CD4-positive, alpha-beta memory T cell (primary cell): Measurements from ENCODE around the gene OR5H2. TPM values are rescaled to one million over a fixed set of nuclear protein-coding genes. Genes with fewer than 3 reads are reported as not detected.

ENCODE experiments used
- CTCF ChIA-PET: fragments of 350-600 bp; sonication (Branson Sonifier 250); formaldehyde crosslinking; loops from one replicate; lab custom pipeline; 2021; ENCODE audit warnings: inconsistent platforms; ENCODE audit not compliant: partially characterized antibody; lab: Charles Lee
- POLR2A ChIA-PET: fragments of 350-600 bp; sonication (Branson Sonifier 250); formaldehyde crosslinking; loops from one replicate; lab custom pipeline; 2021; ENCODE audit not compliant: partially characterized antibody; lab: Charles Lee
- DNase-seq, 5 donors: peaks; one replicate each; pipeline versions ENCODE4 v3.0.0 to v3.0.0-alpha.2; 2020 to 2022; ENCODE audit warnings: mixed read lengths in 1 of 5
- H3K27ac ChIP-seq: one replicate; pipeline ENCODE4 v1.7.0; 2013; ENCODE audit warnings: low read depth, low read length
- H3K27me3 ChIP-seq: 2 replicates; pipeline ENCODE4 v1.7.0; 2013; ENCODE audit warnings: mild to moderate bottlenecking, low read length, moderate library complexity; ENCODE audit not compliant: insufficient read depth
- H3K36me3 ChIP-seq: 2 replicates; pipeline ENCODE4 v1.7.0; 2013; ENCODE audit warnings: mild to moderate bottlenecking, low read length, moderate library complexity; ENCODE audit not compliant: insufficient read depth
- H3K4me1 ChIP-seq: 2 replicates; pipeline ENCODE4 v1.7.0; 2013; ENCODE audit warnings: mild to moderate bottlenecking, low read length, moderate library complexity; ENCODE audit not compliant: insufficient read depth
- H3K4me3 ChIP-seq, 2 donors: one replicate each; pipeline ENCODE4 v1.7.0; 2013; ENCODE audit warnings: low read length in 2 of 2, mild to moderate bottlenecking in 1 of 2
- H3K9me3 ChIP-seq, 2 donors: one replicate each; pipeline ENCODE4 v1.7.0; 2013; ENCODE audit warnings: low read length in 2 of 2, control low read depth in 1 of 2; ENCODE audit not compliant: control insufficient read depth in 1 of 2
- H3K27ac Mint-ChIP-seq, 7 donors: one replicate each; pipeline ENCODE4 v1.8.0; 2020 to 2021; ENCODE audit warnings: mixed read lengths in 7 of 7, mild to moderate bottlenecking in 6 of 7, inconsistent platforms in 3 of 7, moderate library complexity in 3 of 7
- H3K27me3 Mint-ChIP-seq, 2 donors: one replicate each; pipeline ENCODE4 v1.8.0; 2020 to 2021; ENCODE audit warnings: mixed read lengths in 2 of 2
- H3K36me3 Mint-ChIP-seq, 2 donors: one replicate each; pipeline ENCODE4 v1.8.0; 2020 to 2021; ENCODE audit warnings: mixed read lengths in 2 of 2, inconsistent platforms in 1 of 2, mild to moderate bottlenecking in 1 of 2
- H3K4me1 Mint-ChIP-seq, 4 donors: one replicate each; pipeline ENCODE4 v1.8.0; 2020 to 2021; ENCODE audit warnings: mixed read lengths in 4 of 4, mild to moderate bottlenecking in 1 of 4
- H3K4me3 Mint-ChIP-seq, 8 donors: one replicate each; pipeline ENCODE4 v1.8.0; 2020 to 2021; ENCODE audit warnings: mixed read lengths in 8 of 8, mild to moderate bottlenecking in 7 of 8, moderate library complexity in 6 of 8, inconsistent platforms in 3 of 8
- H3K9me3 Mint-ChIP-seq, 8 donors: one replicate each; pipeline ENCODE4 v1.8.0; 2020 to 2021; ENCODE audit warnings: mixed read lengths in 8 of 8, mild to moderate bottlenecking in 5 of 8, inconsistent platforms in 3 of 8, moderate library complexity in 1 of 8
- intact Hi-C: fragments of 100-400 bp; cut with micrococcal nuclease; formaldehyde crosslinking; loops from one replicate; pipeline ENCODE4 v1.15.1; 2023
- polyA plus RNA-seq, 2 donors: library from polyadenylated mRNA; unstranded; fragments of 300-500 nt; fragmentation: Illumina TruSeq; gene quantifications; one replicate each; pipeline ENCODE4 v1.2.3, GENCODE V29; 2021
- total RNA-seq, 2 experiments: library from RNA; stranded (reverse); gene quantifications; one replicate each; pipeline ENCODE4 v1.2.3, GENCODE V29; 2021

Gene OR5H2
- total and polyA plus RNA-seq, 4 experiments from 2014 or later = not detected

- no peaks in the 10 kb centered on the region for H3K4me1 Mint-ChIP-seq
- H3K27me3 ChIP-seq = no peaks in the 10 kb centered on the region
- intact Hi-C loops = no loop called here
- peaks cover 0 to 8% (median 4%) of the 10 kb centered on the region in 8 donors for H3K9me3 Mint-ChIP-seq
- no peak overlapping the region for H3K27ac ChIP-seq
- CTCF ChIA-PET = no interaction called here
- no peak for DNase-seq
- peaks cover 0 to 8% of the 10 kb centered on the region in 2 donors for H3K27me3 Mint-ChIP-seq
- no peaks in the 10 kb centered on the region for H3K36me3 Mint-ChIP-seq
- no peaks in the 10 kb centered on the region for H3K36me3 ChIP-seq
- H3K4me3 Mint-ChIP-seq = no peak overlapping the region
- POLR2A ChIA-PET = no interaction called here
- no peak overlapping the region for H3K4me3 ChIP-seq
- H3K4me1 ChIP-seq = no peaks in the 10 kb centered on the region
- H3K27ac Mint-ChIP-seq = no peak overlapping the region
- H3K9me3 ChIP-seq = no peaks in the 10 kb centered on the region
These were observed 20.3 kb upstream of the OR5H2 start for GRCh38 chr3:98262046-98262445.

- ChIA-PET POLR2A (no interaction called here), CTCF (no interaction called here)
- Mint-ChIP-seq H3K4me3 (no peak within 1 kb of the TSS), H3K4me1 (no peaks in the 10 kb centered on the region), H3K9me3 (peaks cover 0 to 8% (median 4%) of the 10 kb centered on the region in 8 donors), H3K36me3 (no peaks in the 10 kb centered on the region), H3K27ac (peak within 1 kb of the TSS in 1 of 7 donors; percentile 26), H3K27me3 (peaks cover 0 to 10% of the 10 kb centered on the region in 2 donors)
- Histone ChIP-seq H3K9me3 (no peaks in the 10 kb centered on the region), H3K36me3 (no peaks in the 10 kb centered on the region), H3K4me3 (no peak within 1 kb of the TSS), H3K4me1 (no peaks in the 10 kb centered on the region), H3K27me3 (no peaks in the 10 kb centered on the region), H3K27ac (no peak within 1 kb of the TSS)
- intact Hi-C loops = no loop called here
- no peak for DNase-seq
These were observed 18.4 kb upstream of the OR5H2 start, which contains the start of gene OR5H6 for GRCh38 chr3:98263944-98264343. OR5H6 (plus strand) TSS chr3:98264244; CDS start chr3:98264333, 89 bp downstream.

- POLR2A ChIA-PET = no interaction called here
- Mint-ChIP-seq H3K9me3 (peaks cover 3 to 29% (median 24%) of the 10 kb centered on the region in 8 donors), H3K36me3 (peaks cover 1 to 6% of the 10 kb centered on the region in 2 donors), H3K4me3 (no peak overlapping the region), H3K27me3 (peaks cover 3 to 10% of the 10 kb centered on the region in 2 donors), H3K27ac (no peak overlapping the region), H3K4me1 (no peaks in the 10 kb centered on the region)
- H3K27me3 ChIP-seq = no peaks in the 10 kb centered on the region
- CTCF ChIA-PET = interaction anchor here (1.4 kb wide), 1 partner anchor 550 kb away, joined by 3 read pairs; no protein-coding TSS in a partner anchor
- H3K9me3 ChIP-seq = no peaks in the 10 kb centered on the region
- no peaks in the 10 kb centered on the region for H3K4me1 ChIP-seq
- H3K27ac ChIP-seq = no peak overlapping the region
- no peaks in the 10 kb centered on the region for H3K36me3 ChIP-seq
- no peak for DNase-seq
- intact Hi-C loops = no loop called here
- no peak overlapping the region for H3K4me3 ChIP-seq
These were observed 12.5 kb upstream of the OR5H2 start for GRCh38 chr3:98269846-98270245.

GRCh38 chr3:98272126-98272525 lies 10.2 kb upstream of the OR5H2 start:
- no peaks in the 10 kb centered on the region for H3K27me3 ChIP-seq
- CTCF ChIA-PET = no interaction called here
- intact Hi-C loops = no loop called here

GRCh38 chr3:98274914-98275313 lies 7.4 kb upstream of the OR5H2 start:
- Mint-ChIP-seq H3K4me1 (peaks cover 0 to 9% (median 3%) of the 10 kb centered on the region in 4 donors), H3K4me3 (no peak overlapping the region), H3K36me3 (peaks cover 1 to 5% of the 10 kb centered on the region in 2 donors), H3K27me3 (peaks cover 3 to 8% of the 10 kb centered on the region in 2 donors), H3K9me3 (peaks cover 0 to 18% (median 12%) of the 10 kb centered on the region in 8 donors), H3K27ac (no peak overlapping the region)
- intact Hi-C loops = no loop called here
- no peak overlapping the region for H3K4me3 ChIP-seq
- H3K36me3 ChIP-seq = no peaks in the 10 kb centered on the region
- no peaks in the 10 kb centered on the region for H3K4me1 ChIP-seq
- no peak for DNase-seq
- H3K27me3 ChIP-seq = no peaks in the 10 kb centered on the region
- CTCF ChIA-PET = no interaction called here
- no peak overlapping the region for H3K27ac ChIP-seq
- POLR2A ChIA-PET = no interaction called here
- no peaks in the 10 kb centered on the region for H3K9me3 ChIP-seq

More at GRCh38 chr3:98272126-98272525, 10.2 kb upstream of the OR5H2 start:
- no peak for DNase-seq
- Histone ChIP-seq H3K4me3 (no peak overlapping the region), H3K27ac (no peak overlapping the region), H3K4me1 (no peaks in the 10 kb centered on the region), H3K9me3 (no peaks in the 10 kb centered on the region), H3K36me3 (no peaks in the 10 kb centered on the region)
- peaks cover 3 to 29% (median 24%) of the 10 kb centered on the region in 8 donors for H3K9me3 Mint-ChIP-seq
- POLR2A ChIA-PET = no interaction called here
- H3K27ac Mint-ChIP-seq = no peak overlapping the region
- peaks cover 3 to 8% of the 10 kb centered on the region in 2 donors for H3K27me3 Mint-ChIP-seq
- H3K4me1 Mint-ChIP-seq = no peaks in the 10 kb centered on the region
- peaks cover 1 to 6% of the 10 kb centered on the region in 2 donors for H3K36me3 Mint-ChIP-seq
- no peak overlapping the region for H3K4me3 Mint-ChIP-seq

- no peak for DNase-seq
- no peak overlapping the region for H3K27ac Mint-ChIP-seq
- POLR2A ChIA-PET = no interaction called here
- H3K4me3 Mint-ChIP-seq = no peak overlapping the region
- CTCF ChIA-PET = no interaction called here
- H3K27me3 Mint-ChIP-seq = peaks cover 12 to 17% of the 10 kb centered on the region in 2 donors
- H3K36me3 Mint-ChIP-seq = no peaks in the 10 kb centered on the region
- no peaks in the 10 kb centered on the region for H3K4me1 Mint-ChIP-seq
- Histone ChIP-seq H3K4me1 (no peaks in the 10 kb centered on the region), H3K9me3 (no peaks in the 10 kb centered on the region), H3K4me3 (no peak overlapping the region), H3K36me3 (no peaks in the 10 kb centered on the region), H3K27me3 (peaks cover 3% of the 10 kb centered on the region), H3K27ac (no peak overlapping the region)
- peaks cover 0 to 2% (median 0%) of the 10 kb centered on the region in 8 donors for H3K9me3 Mint-ChIP-seq
- intact Hi-C loops = no loop called here
These were observed 8.6 kb downstream of the OR5H2 start for GRCh38 chr3:98290916-98291315.

- H3K27me3 ChIP-seq = peaks cover 3% of the 10 kb centered on the region
- DNase-seq = no peak
- H3K27me3 Mint-ChIP-seq = peaks cover 12 to 19% of the 10 kb centered on the region in 2 donors
- no peaks in the 10 kb centered on the region for H3K4me1 Mint-ChIP-seq
- CTCF ChIA-PET = no interaction called here
- intact Hi-C loops = no loop called here
- no peak overlapping the region for H3K27ac ChIP-seq
- POLR2A ChIA-PET = no interaction called here
- no peak overlapping the region for H3K4me3 ChIP-seq
- H3K9me3 Mint-ChIP-seq = peaks cover 0 to 2% (median 0%) of the 10 kb centered on the region in 8 donors
- H3K36me3 Mint-ChIP-seq = no peaks in the 10 kb centered on the region
- no peak overlapping the region for H3K4me3 Mint-ChIP-seq
- H3K27ac Mint-ChIP-seq = no peak overlapping the region
- no peaks in the 10 kb centered on the region for H3K9me3 ChIP-seq
- no peaks in the 10 kb centered on the region for H3K36me3 ChIP-seq
- H3K4me1 ChIP-seq = no peaks in the 10 kb centered on the region
These were observed 9.1 kb downstream of the OR5H2 start for GRCh38 chr3:98291332-98291957.
